Gastroesophageal sphincter (tissue), 3 donors: ENCODE results near the gene KCNN3.
"Not testable (repeated sequence)": the region's sequence is repeated elsewhere in the genome, so short reads cannot be mapped to it uniquely, and the experiment has no call there.

Experiments used
- CTCF ChIP-seq, 4 experiments: fragments of 200-600 bp in 2 of 4; fragments of 450-650 bp in 2 of 4; sonication (generic) in 1 of 4; IDR thresholded peaks; one replicate each; pipeline ENCODE4 v1.5.1; 2017 to 2019; ENCODE audit warnings: antibody characterized with exemption in 4 of 4, mild to moderate bottlenecking in 2 of 4, moderate library complexity in 2 of 4
- POLR2A ChIP-seq, 2 donors: fragments of 450-650 bp; IDR thresholded peaks; one replicate each; pipeline ENCODE4 v1.6.1; 2017; ENCODE audit warnings: antibody characterized with exemption in 2 of 2, mild to moderate bottlenecking in 2 of 2, moderate library complexity in 1 of 2

GRCh38 chr1:154677844-154678243 is 192.2 kb downstream of the KCNN3 start:
- TF ChIP-seq CTCF, POLR2A (IDR thresholded peaks at IDR 0.05): not testable (repeated sequence)
